H1 (cell line): ENCODE measurements around the gene USP12. TPM values are rescaled to one million over a fixed set of nuclear protein-coding genes. Genes with fewer than 3 reads are reported as not detected.

Experiments
- CTCF ChIA-PET: fragments of 300-600 bp; sonication (Branson Sonifier 250); formaldehyde crosslinking; loops from one replicate; lab custom pipeline; 2021; ENCODE audit not compliant: partially characterized antibody; lab: Charles Lee
- POLR2A ChIA-PET: fragments of 300-600 bp; sonication (Branson Sonifier 250); formaldehyde crosslinking; loops from one replicate; lab custom pipeline; 2021; ENCODE audit warnings: inconsistent platforms; ENCODE audit not compliant: partially characterized antibody; lab: Charles Lee
- DNase-seq, 2 experiments: peaks; one replicate each; pipeline versions ENCODE4 v3.0.0 to v3.0.0-alpha.2; 2010 to 2022; ENCODE audit warnings: low spot score in 2 of 2, low read depth in 1 of 2, mixed read lengths in 1 of 2
- FAIRE-seq: peaks from 2 replicates; lab custom pipeline; 2011; peaks lifted over from hg19 to GRCh38; lab: Jason Lieb, UNC
- H2AFZ ChIP-seq: 2 replicates; pipeline ENCODE4 v1.8.1; 2012; ENCODE audit warnings: low read length, inconsistent platforms
- H2AK5ac ChIP-seq: 2 replicates; pipeline ENCODE4 v1.6.1; 2013; ENCODE audit warnings: low read depth, low read length
- H2BK120ac ChIP-seq: replicated peaks from 2 replicates; pipeline ENCODE3; 2013; ENCODE audit warnings: low read depth, low read length, inconsistent platforms
- H2BK12ac ChIP-seq: 2 replicates; pipeline ENCODE4 v1.6.1; 2013; ENCODE audit warnings: low read depth, low read length
- H2BK15ac ChIP-seq: 2 replicates; pipeline ENCODE4 v1.6.1; 2013; ENCODE audit warnings: low read length
- H2BK20ac ChIP-seq: 2 replicates; pipeline ENCODE4 v1.6.1; 2013; ENCODE audit warnings: low read length
- H2BK5ac ChIP-seq: 2 replicates; pipeline ENCODE4 v1.6.1; 2013; ENCODE audit warnings: low read depth, low read length
- H3K14ac ChIP-seq: 2 replicates; pipeline ENCODE4 v1.6.1; 2013; ENCODE audit warnings: inconsistent platforms; ENCODE audit not compliant: insufficient read length
- H3K18ac ChIP-seq: 2 replicates; pipeline ENCODE4 v1.6.1; 2013; ENCODE audit warnings: low read length; ENCODE audit errors: extremely low read depth
- H3K23ac ChIP-seq: 2 replicates; pipeline ENCODE4 v1.6.1; 2013; ENCODE audit warnings: inconsistent platforms; ENCODE audit not compliant: insufficient read length
- H3K23me2 ChIP-seq: 2 replicates; pipeline ENCODE4 v1.6.1; 2013; ENCODE audit warnings: low read depth, low read length
- H3K27ac ChIP-seq: 2 replicates; pipeline ENCODE4 v1.6.1; 2011; ENCODE audit warnings: low read depth, low read length, inconsistent platforms
- H3K27me3 ChIP-seq, 4 experiments: replicated peaks in 1 of 4; 1 replicate in 1 of 4; 2 replicates in 3 of 4; pipeline versions ENCODE4 v1.6.1 to v1.8.1; 2011 to 2013; ENCODE audit warnings: low read length in 3 of 4, mild to moderate bottlenecking in 3 of 4, inconsistent platforms in 2 of 4, mixed read lengths in 2 of 4, moderate library complexity in 1 of 4; ENCODE audit not compliant: control insufficient read depth in 3 of 4, insufficient read depth in 3 of 4; ENCODE audit errors: extremely low read depth in 1 of 4
- H3K36me3 ChIP-seq, 4 experiments: 2 replicates each; pipeline versions ENCODE4 v1.6.1 to v1.8.1; 2011 to 2013; ENCODE audit warnings: mild to moderate bottlenecking in 4 of 4, low read length in 3 of 4, moderate library complexity in 2 of 4, control low read depth in 1 of 4, inconsistent platforms in 1 of 4; ENCODE audit not compliant: insufficient read depth in 4 of 4, control insufficient read depth in 2 of 4
- H3K4ac ChIP-seq: replicated peaks from 2 replicates; pipeline ENCODE3; 2013; ENCODE audit warnings: low read length, low read depth, mixed read lengths, inconsistent platforms; ENCODE audit not compliant: insufficient read length
- H3K4me1 ChIP-seq, 4 experiments: replicated peaks in 1 of 4; 1 replicate in 1 of 4; 2 replicates in 3 of 4; pipeline versions ENCODE4 v1.6.1 to v1.8.1; 2011 to 2013; ENCODE audit warnings: low read length in 3 of 4, inconsistent platforms in 2 of 4, mixed read lengths in 1 of 4; ENCODE audit not compliant: insufficient read depth in 4 of 4, control insufficient read depth in 3 of 4
- H3K4me2 ChIP-seq, 2 experiments: 2 replicates each; pipeline versions ENCODE4 v1.6.1 to v1.8.1; 2011 to 2013; ENCODE audit warnings: low read depth in 2 of 2, low read length in 2 of 2, control low read depth in 1 of 2, inconsistent platforms in 1 of 2, mild to moderate bottlenecking in 1 of 2; ENCODE audit not compliant: insufficient read depth in 1 of 2
- H3K4me3 ChIP-seq, 4 experiments: fragments of 200-600, 300-600 bp in 1 of 4; sonication (generic), shearing (Covaris generic), sonication (Bioruptor Twin) in 1 of 4; 2 replicates each; pipeline versions ENCODE4 v1.5.1 to v1.8.1; 2011 to 2016; ENCODE audit warnings: low read length in 4 of 4, low read depth in 3 of 4, control low read depth in 2 of 4, inconsistent platforms in 2 of 4, mild to moderate bottlenecking in 2 of 4, mixed read lengths in 1 of 4, moderate library complexity in 1 of 4; ENCODE audit not compliant: insufficient read depth in 2 of 4; ENCODE audit errors: extremely low read depth in 1 of 4
- H3K56ac ChIP-seq: replicated peaks from 2 replicates; pipeline ENCODE3; 2013; ENCODE audit warnings: low read depth, mild to moderate bottlenecking, mixed read lengths, low read length, inconsistent platforms; ENCODE audit not compliant: insufficient read length
- H3K79me1 ChIP-seq: 2 replicates; pipeline ENCODE4 v1.6.1; 2013; ENCODE audit warnings: low read depth, low read length, control low read depth
- H3K79me2 ChIP-seq, 2 experiments: 2 replicates each; pipeline versions ENCODE4 v1.6.1 to v1.8.1; 2012 to 2013; ENCODE audit warnings: low read length in 2 of 2, mild to moderate bottlenecking in 2 of 2, inconsistent platforms in 1 of 2; ENCODE audit not compliant: insufficient read depth in 2 of 2, control insufficient read depth in 1 of 2
- H3K9ac ChIP-seq, 4 experiments: replicated peaks in 1 of 4; 1 replicate in 1 of 4; 2 replicates in 3 of 4; pipeline versions ENCODE4 v1.6.1 to v1.8.1; 2011 to 2013; ENCODE audit warnings: low read depth in 3 of 4, low read length in 3 of 4, control low read depth in 2 of 4, mild to moderate bottlenecking in 2 of 4, moderate library complexity in 2 of 4, inconsistent platforms in 1 of 4; ENCODE audit errors: extremely low read depth in 1 of 4
- H3K9me3 ChIP-seq, 2 experiments: 2 replicates each; pipeline versions ENCODE4 v1.6.1 to v1.8.1; 2012 to 2013; ENCODE audit warnings: mild to moderate bottlenecking in 2 of 2, moderate library complexity in 2 of 2, control low read depth in 1 of 2, inconsistent platforms in 1 of 2, low read depth in 1 of 2, low read length in 1 of 2, mixed read lengths in 1 of 2; ENCODE audit not compliant: insufficient read depth in 2 of 2
- H4K20me1 ChIP-seq, 2 experiments: replicated peaks in 1 of 2; 2 replicates each; pipeline versions ENCODE3 to v1.8.1; 2011 to 2013; ENCODE audit warnings: inconsistent platforms in 2 of 2, low read length in 2 of 2, mild to moderate bottlenecking in 1 of 2; ENCODE audit not compliant: insufficient read depth in 2 of 2, control insufficient read depth in 1 of 2
- H4K5ac ChIP-seq: 2 replicates; pipeline ENCODE4 v1.6.1; 2013; ENCODE audit warnings: low read length, low read depth, mixed read lengths, inconsistent platforms; ENCODE audit not compliant: insufficient read length
- H4K8ac ChIP-seq: 2 replicates; pipeline ENCODE4 v1.8.0; 2013; ENCODE audit warnings: mild to moderate bottlenecking, moderate library complexity, low read length, inconsistent platforms; ENCODE audit not compliant: insufficient read depth; ENCODE audit errors: extremely low read depth
- H4K91ac ChIP-seq: replicated peaks from 2 replicates; pipeline ENCODE3; 2013; ENCODE audit warnings: low read length, mixed read lengths, inconsistent platforms; ENCODE audit not compliant: insufficient read length
- ATF3 ChIP-seq: IDR thresholded peaks from 2 replicates; pipeline ENCODE4 v1.6.1; 2011; ENCODE audit warnings: low read depth, mild to moderate bottlenecking, low read length; ENCODE audit not compliant: insufficient read depth
- BACH1 ChIP-seq: IDR thresholded peaks from 2 replicates; pipeline ENCODE4 v1.6.1; 2012; ENCODE audit warnings: low read length, improper control_type of control experiment
- E2F6 ChIP-seq: IDR thresholded peaks from 2 replicates; pipeline ENCODE4 v1.6.1; 2012; ENCODE audit warnings: inconsistent platforms
- EGR1 ChIP-seq: IDR thresholded peaks from 2 replicates; pipeline ENCODE4 v1.6.1; 2011; ENCODE audit warnings: low read depth, low read length, borderline replicate concordance
- GABPA ChIP-seq: IDR thresholded peaks from 2 replicates; pipeline ENCODE4 v1.6.1; 2011; ENCODE audit warnings: mild to moderate bottlenecking, low read length, moderate library complexity, borderline replicate concordance; ENCODE audit not compliant: insufficient read depth
- JUND ChIP-seq: IDR thresholded peaks from 2 replicates; pipeline ENCODE4 v1.6.1; 2011; ENCODE audit warnings: mild to moderate bottlenecking, improper control_type of control experiment, low read length
- RNF2 ChIP-seq: fragments of 200-900, 300-1000 bp; sonication (generic); IDR thresholded peaks from 2 replicates; pipeline ENCODE4 v1.7.1; 2016; ENCODE audit warnings: borderline replicate concordance, low read depth, mild to moderate bottlenecking, antibody characterized with exemption, low read length; ENCODE audit not compliant: poor library complexity, severe bottlenecking; ENCODE audit errors: missing control alignments
- SP2 ChIP-seq: IDR thresholded peaks from 2 replicates; pipeline ENCODE4 v1.6.1; 2012; ENCODE audit warnings: mild to moderate bottlenecking, low read length, inconsistent platforms
- TAF1 ChIP-seq: IDR thresholded peaks from 2 replicates; pipeline ENCODE4 v1.6.1; 2011; ENCODE audit warnings: mild to moderate bottlenecking, low read depth, low read length
- USF2 ChIP-seq: IDR thresholded peaks from 2 replicates; pipeline ENCODE4 v1.6.1; 2011; ENCODE audit warnings: low read length, improper control_type of control experiment
- WGBS, 2 experiments: shearing (Covaris generic) in 1 of 2; methylation state at CpG; one replicate each; pipeline versions ENCODE4 v1.1.6 to v1.1.7; 2013 to 2015; ENCODE audit warnings: low lambda C conversion rate in 2 of 2, mixed read lengths in 2 of 2, inconsistent platforms in 1 of 2, low coverage in 1 of 2, missing lambda C conversion rate in 1 of 2; ENCODE audit not compliant: insufficient replicate concordance in 2 of 2, insufficient coverage in 1 of 2, insufficient read length in 1 of 2; ENCODE audit errors: extremely low coverage in 1 of 2, missing lambda C conversion rate in 1 of 2; 5-methylcytosine and 5-hydroxymethylcytosine counted together
- polyA plus RNA-seq, 7 experiments: library from polyadenylated mRNA; depleted of rRNA in 3 of 7; stranded (reverse) in 5 of 7; unstranded in 2 of 7; fragments of >200 nt in 5 of 7; fragments of 200-250 nt in 2 of 7; gene quantifications; 1 replicate in 5 of 7; 2 replicates in 1 of 7; 4 replicates in 1 of 7; pipeline versions ENCODE4 v1.2.1 to v1.2.3, GENCODE V29; 2011 to 2013; ENCODE audit warnings: missing spikeins in 2 of 7, mixed read lengths in 2 of 7
- total RNA-seq: library from RNA; stranded (reverse); fragmentation: NEBNext Ultra II Directional; extraction: Animal tissue kit (Norgen Biotek cat#: 25700); gene quantifications from 2 replicates; pipeline ENCODE4 v1.2.1, GENCODE V29; 2021

The USP12 gene
- total and polyA plus RNA-seq, 2 of the 8 experiments (the other 6 are each of a cell fraction or from before 2014, with no cell fraction given): 4.0 to 30.0 TPM

- H3K9ac ChIP-seq: no peak overlapping the region
- ChIA-PET CTCF (no interaction called here), POLR2A (interaction anchor here (1.2 to 1.5 kb wide), 2 partner anchors 35 to 53 kb away, joined by 3 to 4 read pairs; no protein-coding TSS in a partner anchor)
- no peak overlapping the region for H2BK15ac ChIP-seq
- no peak overlapping the region for H3K4me3 ChIP-seq
- WGBS, 2 experiments: 94% methylated on average over 1 of the region's 1 CpG; no CpG with 5 or more reads in 1 of the 2 experiments
- H4K20me1 ChIP-seq: no peaks in the 10 kb centered on the region
- no peak overlapping the region for H2BK120ac ChIP-seq
- no peak overlapping the region for H3K4me2 ChIP-seq
- no peak for DNase-seq
- H3K36me3 ChIP-seq: no peaks in the 10 kb centered on the region
- no peak overlapping the region for H3K23ac ChIP-seq
- H2AK5ac ChIP-seq: no peak overlapping the region
- no peak overlapping the region for H2AFZ ChIP-seq
- no peak overlapping the region for H3K27ac ChIP-seq
- no peak overlapping the region for H3K18ac ChIP-seq
- no peak overlapping the region for H4K5ac ChIP-seq
- no peak overlapping the region for H2BK20ac ChIP-seq
- no peak overlapping the region for H3K14ac ChIP-seq
- H4K91ac ChIP-seq: no peak overlapping the region
- no peak overlapping the region for H3K4ac ChIP-seq
- H3K79me1 ChIP-seq: no peaks in the 10 kb centered on the region
- no peaks in the 10 kb centered on the region for H3K27me3 ChIP-seq
- peaks cover 0 to 5% of the 10 kb centered on the region in 2 experiments; a peak in 2 of 4 replicates for H3K9me3 ChIP-seq
- no peak for FAIRE-seq
- H3K79me2 ChIP-seq: no peaks in the 10 kb centered on the region
- TF ChIP-seq BACH1: no peak
- no peak for TF ChIP-seq E2F6
- TF ChIP-seq USF2: no peak
- TF ChIP-seq TAF1: no peak
- no peak for TF ChIP-seq GABPA
- TF ChIP-seq SP2: no peak
- no peak for TF ChIP-seq JUND
- no peak for TF ChIP-seq EGR1
- TF ChIP-seq ATF3: no peak
- TF ChIP-seq RNF2: no peak
- no peak overlapping the region for H2BK5ac ChIP-seq
- H4K8ac ChIP-seq: no peak overlapping the region
- no peaks in the 10 kb centered on the region for H3K4me1 ChIP-seq
- H3K56ac ChIP-seq: no peak overlapping the region
- H3K23me2 ChIP-seq: no peaks in the 10 kb centered on the region
- no peak overlapping the region for H2BK12ac ChIP-seq
Observed at GRCh38 chr13:27208514-27208913, 36.9 kb upstream of the USP12 start.
